Raji (cell line): ENCODE results near the gene CADPS.

Source experiments
- POLR2A ChIP-seq: IDR thresholded peaks from 2 replicates; pipeline ENCODE4 v1.6.1; 2011; ENCODE audit warnings: low read depth, low read length, control low read depth; ENCODE audit not compliant: insufficient read depth

The CADPS gene

GRCh38 chr3:62445275-62445674 is 429.9 kb downstream of the CADPS start:
- TF ChIP-seq POLR2A: no peak

- no peak for TF ChIP-seq POLR2A
Measured at GRCh38 chr3:62439978-62440377, 435.2 kb downstream of the CADPS start.

GRCh38 chr3:62439176-62439813 is 435.9 kb downstream of the CADPS start:
- no peak for TF ChIP-seq POLR2A

- TF ChIP-seq POLR2A: no peak
Measured at GRCh38 chr3:62436785-62437184, 438.4 kb downstream of the CADPS start.

GRCh38 chr3:62433396-62433795 is 441.8 kb downstream of the CADPS start:
- no peak for TF ChIP-seq POLR2A

- no peak for TF ChIP-seq POLR2A
Measured at GRCh38 chr3:62421207-62421606, 454.0 kb downstream of the CADPS start.

GRCh38 chr3:62416144-62416543 is 459.1 kb downstream of the CADPS start:
- no peak for TF ChIP-seq POLR2A

- TF ChIP-seq POLR2A: no peak
Measured at GRCh38 chr3:62415312-62415801, 459.9 kb downstream of the CADPS start.

GRCh38 chr3:62414786-62415185 is 460.4 kb downstream of the CADPS start:
- TF ChIP-seq POLR2A: no peak

GRCh38 chr3:62413687-62414086 is 461.5 kb downstream of the CADPS start:
- no peak for TF ChIP-seq POLR2A

GRCh38 chr3:62406945-62407344 is 468.3 kb downstream of the CADPS start:
- no peak for TF ChIP-seq POLR2A

- no peak for TF ChIP-seq POLR2A
Measured at GRCh38 chr3:62405566-62405965, 469.6 kb downstream of the CADPS start.

GRCh38 chr3:62405135-62405534 is 470.1 kb downstream of the CADPS start:
- no peak for TF ChIP-seq POLR2A

- TF ChIP-seq POLR2A: no peak
Measured at GRCh38 chr3:62404321-62404720, 470.9 kb downstream of the CADPS start.

- no peak for TF ChIP-seq POLR2A
Measured at GRCh38 chr3:62403765-62404164, 471.5 kb downstream of the CADPS start.

- no peak for TF ChIP-seq POLR2A
Measured at GRCh38 chr3:62392626-62393292, 482.5 kb downstream of the CADPS start.

GRCh38 chr3:62387251-62387650 is 488.0 kb downstream of the CADPS start:
- TF ChIP-seq POLR2A: no peak

GRCh38 chr3:62379321-62379798 is 495.9 kb downstream of the CADPS start:
- no peak for TF ChIP-seq POLR2A
